GM23338 (cell line): ENCODE measurements around the gene LAMB3. TPM values are rescaled to one million over a fixed set of nuclear protein-coding genes. Genes with fewer than 3 reads are reported as not detected.

Experiments
- ATAC-seq: fragments of 200-7000 bp; cut with Tn5 transposase; 3 replicates; pipeline ENCODE4 v1.9.1; 2020
- DNase-seq: peaks from one replicate; pipeline ENCODE4 v3.0.0-alpha.2; 2015; ENCODE audit warnings: low spot score
- H2AFZ ChIP-seq: fragments of 200-600 bp; sonication (generic); 2 replicates; pipeline ENCODE4 v1.8.0; 2016; ENCODE audit warnings: antibody characterized with exemption, mild to moderate bottlenecking, moderate library complexity
- H3F3A ChIP-seq: fragments of 200-600 bp; sonication (generic); replicated peaks from 2 replicates; pipeline ENCODE4 v1.8.0; 2017; ENCODE audit warnings: antibody characterized with exemption, mixed run types, low read depth
- H3K27ac ChIP-seq: fragments of 200-600 bp; sonication (generic); 2 replicates; pipeline ENCODE4 v1.6.1; 2016; ENCODE audit warnings: low read depth
- H3K27me3 ChIP-seq: fragments of 200-600 bp; sonication (generic); 2 replicates; pipeline ENCODE4 v1.8.0; 2016; ENCODE audit warnings: mild to moderate bottlenecking, mixed run types, moderate library complexity; ENCODE audit not compliant: insufficient read depth
- H3K36me3 ChIP-seq: fragments of 200-600 bp; sonication (generic); 2 replicates; pipeline ENCODE4 v1.8.0; 2016; ENCODE audit warnings: mild to moderate bottlenecking; ENCODE audit not compliant: insufficient read depth
- H3K4me1 ChIP-seq: fragments of 200-600 bp; sonication (generic); 2 replicates; pipeline ENCODE4 v1.8.0; 2016; ENCODE audit warnings: mild to moderate bottlenecking, moderate library complexity; ENCODE audit not compliant: insufficient read depth
- H3K4me2 ChIP-seq: fragments of 200-600 bp; sonication (generic); 2 replicates; pipeline ENCODE4 v1.7.1; 2017; ENCODE audit warnings: mixed run types
- H3K4me3 ChIP-seq: fragments of 200-600 bp; sonication (generic); 2 replicates; pipeline ENCODE4 v1.6.1; 2016; ENCODE audit warnings: mixed run types
- H3K79me2 ChIP-seq: fragments of 200-600 bp; sonication (generic); replicated peaks from 2 replicates; pipeline ENCODE4 v1.8.0; 2017; ENCODE audit warnings: mild to moderate bottlenecking; ENCODE audit not compliant: insufficient read depth
- H3K9me2 ChIP-seq: fragments of 200-600 bp; sonication (generic); 2 replicates; pipeline ENCODE4 v1.8.0; 2017; ENCODE audit not compliant: insufficient read depth
- H4K20me1 ChIP-seq: fragments of 200-600 bp; sonication (generic); replicated peaks from 2 replicates; pipeline ENCODE4 v1.8.0; 2017; ENCODE audit warnings: mild to moderate bottlenecking; ENCODE audit not compliant: insufficient read depth
- H3K27ac Mint-ChIP-seq: 2 replicates; pipeline ENCODE4 v1.8.0; 2020; ENCODE audit warnings: inconsistent platforms, mild to moderate bottlenecking, moderate library complexity, mixed read lengths
- H3K27me3 Mint-ChIP-seq: 3 replicates; pipeline ENCODE4 v1.8.0; 2022; ENCODE audit warnings: low read depth, mild to moderate bottlenecking, moderate library complexity, mixed read lengths, inconsistent platforms; ENCODE audit not compliant: insufficient read depth, poor library complexity
- H3K36me3 Mint-ChIP-seq: 3 replicates; pipeline ENCODE4 v1.8.0; 2021; ENCODE audit warnings: low read depth, mild to moderate bottlenecking, inconsistent platforms, moderate library complexity, mixed read lengths
- H3K4me1 Mint-ChIP-seq: 3 replicates; pipeline ENCODE4 v1.8.0; 2020; ENCODE audit warnings: mild to moderate bottlenecking, inconsistent platforms, mixed read lengths
- H3K4me3 Mint-ChIP-seq: 3 replicates; pipeline ENCODE4 v1.8.0; 2021; ENCODE audit warnings: moderate library complexity, mild to moderate bottlenecking, inconsistent platforms, mixed read lengths
- H3K9me3 Mint-ChIP-seq: 3 replicates; pipeline ENCODE4 v1.8.0; 2020; ENCODE audit warnings: moderate library complexity, mild to moderate bottlenecking, inconsistent platforms, mixed read lengths
- CREB1 ChIP-seq: fragments of 250-450 bp; sonication (Bioruptor Pico); IDR thresholded peaks from 2 replicates; pipeline ENCODE4 v1.5.0; 2020; ENCODE audit warnings: low read depth, mild to moderate bottlenecking, moderate library complexity
- CTCF ChIP-seq, 2 experiments: fragments of 200-600 bp in 1 of 2; sonication (generic) in 1 of 2; conservative IDR thresholded peaks; 2 replicates each; pipeline versions ENCODE4 v1.5.1 to v1.6.1; 2016 to 2017; ENCODE audit warnings: antibody characterized with exemption in 2 of 2, low read depth in 2 of 2, mild to moderate bottlenecking in 2 of 2, moderate library complexity in 1 of 2
- STAT1 ChIP-seq: IDR thresholded peaks from one replicate; pipeline ENCODE4 v1.6.1; 2016; ENCODE audit warnings: antibody characterized with exemption; ENCODE audit not compliant: unreplicated experiment
- ZNF114 ChIP-seq: fragments of 250-450 bp; sonication (Bioruptor Pico); IDR thresholded peaks from 2 replicates; pipeline ENCODE4 v1.5.0; 2020; ENCODE audit warnings: mild to moderate bottlenecking, moderate library complexity
- polyA plus RNA-seq: library from polyadenylated mRNA; unstranded; fragments of >200 nt; fragmentation: Nextera tagmentation; extraction: Ambion mirVana; gene quantifications from 2 replicates; pipeline ENCODE4 v1.2.1, GENCODE V29; 2016
- total RNA-seq: library from RNA; depleted of rRNA; stranded (reverse); fragments of >200 nt; shearing (Covaris generic); gene quantifications from 2 replicates; pipeline ENCODE4 v1.2.3, GENCODE V29; 2014
- TF ChIP-seq, protein P1 (sequence below): fragments of 250-450 bp; sonication (Bioruptor Pico); IDR thresholded peaks from 2 replicates; pipeline ENCODE4 v1.5.0; 2020; ENCODE audit warnings: mild to moderate bottlenecking, moderate library complexity
- TF ChIP-seq, protein P2 (sequence below): IDR thresholded peaks from 2 replicates; pipeline ENCODE4 v1.6.1; 2016; ENCODE audit warnings: antibody characterized with exemption

LAMB3 gene
- total and polyA plus RNA-seq, 2 experiments from 2014 or later: 0.05 to 0.52 TPM

DNA sequence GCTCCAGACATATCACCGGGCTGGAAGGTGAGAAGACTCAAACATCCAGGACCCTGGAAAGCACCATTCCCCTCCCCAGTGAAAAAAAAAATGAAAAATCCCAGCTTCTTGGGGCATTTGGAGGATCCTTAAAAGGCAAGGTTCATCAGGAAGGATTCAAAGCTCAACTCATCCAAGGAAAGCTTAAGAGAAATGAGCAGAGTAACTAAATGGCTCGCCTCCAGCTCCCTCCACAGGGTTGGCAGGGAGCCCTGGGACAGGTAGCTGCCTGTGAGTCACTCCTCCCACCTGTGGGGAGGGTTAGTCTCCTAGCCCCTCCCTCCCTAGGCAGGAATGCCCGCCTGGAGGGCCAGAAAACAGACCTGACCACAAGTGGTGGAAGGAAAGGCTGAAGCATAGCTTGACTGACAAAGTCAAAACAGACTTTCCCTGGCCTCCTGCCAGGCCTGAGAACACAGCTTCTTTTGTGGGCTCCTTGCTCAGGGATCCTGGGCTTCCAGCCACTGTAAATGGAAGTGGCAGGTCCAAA, 712 bp upstream of the LAMB3 start (continued):
- TF ChIP-seq, protein P1, sequence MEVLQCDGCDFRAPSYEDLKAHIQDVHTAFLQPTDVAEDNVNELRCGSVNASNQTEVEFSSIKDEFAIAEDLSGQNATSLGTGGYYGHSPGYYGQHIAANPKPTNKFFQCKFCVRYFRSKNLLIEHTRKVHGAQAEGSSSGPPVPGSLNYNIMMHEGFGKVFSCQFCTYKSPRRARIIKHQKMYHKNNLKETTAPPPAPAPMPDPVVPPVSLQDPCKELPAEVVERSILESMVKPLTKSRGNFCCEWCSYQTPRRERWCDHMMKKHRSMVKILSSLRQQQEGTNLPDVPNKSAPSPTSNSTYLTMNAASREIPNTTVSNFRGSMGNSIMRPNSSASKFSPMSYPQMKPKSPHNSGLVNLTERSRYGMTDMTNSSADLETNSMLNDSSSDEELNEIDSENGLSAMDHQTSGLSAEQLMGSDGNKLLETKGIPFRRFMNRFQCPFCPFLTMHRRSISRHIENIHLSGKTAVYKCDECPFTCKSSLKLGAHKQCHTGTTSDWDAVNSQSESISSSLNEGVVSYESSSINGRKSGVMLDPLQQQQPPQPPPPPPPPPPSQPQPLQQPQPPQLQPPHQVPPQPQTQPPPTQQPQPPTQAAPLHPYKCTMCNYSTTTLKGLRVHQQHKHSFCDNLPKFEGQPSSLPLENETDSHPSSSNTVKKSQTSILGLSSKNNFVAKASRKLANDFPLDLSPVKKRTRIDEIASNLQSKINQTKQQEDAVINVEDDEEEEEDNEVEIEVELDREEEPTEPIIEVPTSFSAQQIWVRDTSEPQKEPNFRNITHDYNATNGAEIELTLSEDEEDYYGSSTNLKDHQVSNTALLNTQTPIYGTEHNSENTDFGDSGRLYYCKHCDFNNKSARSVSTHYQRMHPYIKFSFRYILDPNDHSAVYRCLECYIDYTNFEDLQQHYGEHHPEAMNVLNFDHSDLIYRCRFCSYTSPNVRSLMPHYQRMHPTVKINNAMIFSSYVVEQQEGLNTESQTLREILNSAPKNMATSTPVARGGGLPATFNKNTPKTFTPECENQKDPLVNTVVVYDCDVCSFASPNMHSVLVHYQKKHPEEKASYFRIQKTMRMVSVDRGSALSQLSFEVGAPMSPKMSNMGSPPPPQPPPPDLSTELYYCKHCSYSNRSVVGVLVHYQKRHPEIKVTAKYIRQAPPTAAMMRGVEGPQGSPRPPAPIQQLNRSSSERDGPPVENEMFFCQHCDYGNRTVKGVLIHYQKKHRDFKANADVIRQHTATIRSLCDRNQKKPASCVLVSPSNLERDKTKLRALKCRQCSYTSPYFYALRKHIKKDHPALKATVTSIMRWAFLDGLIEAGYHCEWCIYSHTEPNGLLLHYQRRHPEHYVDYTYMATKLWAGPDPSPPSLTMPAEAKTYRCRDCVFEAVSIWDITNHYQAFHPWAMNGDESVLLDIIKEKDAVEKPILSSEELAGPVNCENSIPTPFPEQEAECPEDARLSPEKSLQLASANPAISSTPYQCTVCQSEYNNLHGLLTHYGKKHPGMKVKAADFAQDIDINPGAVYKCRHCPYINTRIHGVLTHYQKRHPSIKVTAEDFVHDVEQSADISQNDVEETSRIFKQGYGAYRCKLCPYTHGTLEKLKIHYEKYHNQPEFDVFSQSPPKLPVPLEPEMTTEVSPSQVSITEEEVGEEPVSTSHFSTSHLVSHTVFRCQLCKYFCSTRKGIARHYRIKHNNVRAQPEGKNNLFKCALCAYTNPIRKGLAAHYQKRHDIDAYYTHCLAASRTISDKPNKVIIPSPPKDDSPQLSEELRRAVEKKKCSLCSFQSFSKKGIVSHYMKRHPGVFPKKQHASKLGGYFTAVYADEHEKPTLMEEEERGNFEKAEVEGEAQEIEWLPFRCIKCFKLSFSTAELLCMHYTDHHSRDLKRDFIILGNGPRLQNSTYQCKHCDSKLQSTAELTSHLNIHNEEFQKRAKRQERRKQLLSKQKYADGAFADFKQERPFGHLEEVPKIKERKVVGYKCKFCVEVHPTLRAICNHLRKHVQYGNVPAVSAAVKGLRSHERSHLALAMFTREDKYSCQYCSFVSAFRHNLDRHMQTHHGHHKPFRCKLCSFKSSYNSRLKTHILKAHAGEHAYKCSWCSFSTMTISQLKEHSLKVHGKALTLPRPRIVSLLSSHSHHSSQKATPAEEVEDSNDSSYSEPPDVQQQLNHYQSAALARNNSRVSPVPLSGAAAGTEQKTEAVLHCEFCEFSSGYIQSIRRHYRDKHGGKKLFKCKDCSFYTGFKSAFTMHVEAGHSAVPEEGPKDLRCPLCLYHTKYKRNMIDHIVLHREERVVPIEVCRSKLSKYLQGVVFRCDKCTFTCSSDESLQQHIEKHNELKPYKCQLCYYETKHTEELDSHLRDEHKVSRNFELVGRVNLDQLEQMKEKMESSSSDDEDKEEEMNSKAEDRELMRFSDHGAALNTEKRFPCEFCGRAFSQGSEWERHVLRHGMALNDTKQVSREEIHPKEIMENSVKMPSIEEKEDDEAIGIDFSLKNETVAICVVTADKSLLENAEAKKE (CRISPR knock-in tag): peak; percentile 97

DNA sequence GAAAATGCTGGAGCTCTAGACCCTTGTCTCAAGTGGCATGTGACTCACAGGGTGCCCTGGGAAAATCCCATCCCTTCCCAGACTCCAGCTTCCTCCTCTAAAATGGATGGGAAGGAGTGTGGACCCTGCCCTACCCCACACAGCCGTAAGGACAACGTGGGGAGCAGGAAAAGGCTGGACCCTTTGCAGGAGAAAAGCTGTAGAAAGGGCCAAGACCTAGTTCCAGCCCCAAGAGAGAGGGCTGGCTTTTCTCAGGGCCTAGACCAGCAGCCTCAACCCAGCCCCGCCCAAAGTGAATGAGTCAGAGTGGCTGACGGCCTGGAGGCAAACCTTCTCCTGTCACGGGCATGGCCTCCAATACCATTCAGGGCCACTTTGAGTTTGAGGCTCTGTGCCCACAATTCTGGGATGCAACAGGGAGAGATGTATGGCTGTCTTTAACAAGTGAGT, 1.1 kb downstream of the LAMB3 start:
- no peak overlapping the region for H3K27ac Mint-ChIP-seq
- H3K27ac ChIP-seq: no peak overlapping the region
- no peak for DNase-seq
- TF ChIP-seq CTCF (conservative IDR thresholded peaks at IDR 0.05; ENCODE audit: low read depth in 2 of 2) (no peak), CREB1 (CRISPR knock-in tag) (no peak), STAT1 (no peak), ZNF114 (CRISPR knock-in tag) (no peak)
- TF ChIP-seq, protein P1 (CRISPR knock-in tag): no peak
- TF ChIP-seq, protein P2, sequence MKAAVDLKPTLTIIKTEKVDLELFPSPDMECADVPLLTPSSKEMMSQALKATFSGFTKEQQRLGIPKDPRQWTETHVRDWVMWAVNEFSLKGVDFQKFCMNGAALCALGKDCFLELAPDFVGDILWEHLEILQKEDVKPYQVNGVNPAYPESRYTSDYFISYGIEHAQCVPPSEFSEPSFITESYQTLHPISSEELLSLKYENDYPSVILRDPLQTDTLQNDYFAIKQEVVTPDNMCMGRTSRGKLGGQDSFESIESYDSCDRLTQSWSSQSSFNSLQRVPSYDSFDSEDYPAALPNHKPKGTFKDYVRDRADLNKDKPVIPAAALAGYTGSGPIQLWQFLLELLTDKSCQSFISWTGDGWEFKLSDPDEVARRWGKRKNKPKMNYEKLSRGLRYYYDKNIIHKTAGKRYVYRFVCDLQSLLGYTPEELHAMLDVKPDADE: no peak

More for the DNA sequence above, 1.1 kb downstream of the LAMB3 start:
- no peaks in the 10 kb centered on the region for H3K36me3 Mint-ChIP-seq
- peaks cover 23% of the 10 kb centered on the region for H3K4me1 Mint-ChIP-seq
- Histone ChIP-seq H3F3A (no peaks in the 10 kb centered on the region), H4K20me1 (no peaks in the 10 kb centered on the region), H3K4me3 (no peak overlapping the region), H2AFZ (no peak overlapping the region), H3K4me2 (no peak overlapping the region), H3K4me1 (peaks cover 7% of the 10 kb centered on the region), H3K36me3 (no peaks in the 10 kb centered on the region), H3K79me2 (no peaks in the 10 kb centered on the region), H3K27me3 (no peaks in the 10 kb centered on the region), H3K9me2 (no peaks in the 10 kb centered on the region)
- H3K9me3 Mint-ChIP-seq: no peaks in the 10 kb centered on the region; the same call in 2 of the 3 replicates
- ATAC-seq: no peak
- no peak overlapping the region for H3K4me3 Mint-ChIP-seq
- H3K27me3 Mint-ChIP-seq: peaks cover 12% of the 10 kb centered on the region
